Suprapubic skin (tissue), 4 donors: ENCODE measurements around the gene ANKH.

Experiments
- CTCF ChIP-seq, 2 donors: fragments of 200-600 bp in 1 of 2; fragments of 450-650 bp in 1 of 2; sonication (generic) in 1 of 2; IDR thresholded peaks; one replicate each; pipeline ENCODE4 v1.5.1; 2016 to 2019; ENCODE audit warnings: antibody characterized with exemption in 2 of 2, mild to moderate bottlenecking in 1 of 2, moderate library complexity in 1 of 2
- EP300 ChIP-seq: sonication (generic); formaldehyde crosslinking; IDR thresholded peaks from one replicate; pipeline ENCODE4 v1.6.1; 2017; ENCODE audit warnings: antibody characterized with exemption
- POLR2A ChIP-seq, 2 donors: fragments of 450-650 bp; IDR thresholded peaks; one replicate each; pipeline ENCODE4 v1.6.1; 2017; ENCODE audit warnings: antibody characterized with exemption in 2 of 2, mild to moderate bottlenecking in 2 of 2, moderate library complexity in 2 of 2
- POLR2AphosphoS5 ChIP-seq, 3 donors: sonication (generic); formaldehyde crosslinking; IDR thresholded peaks; one replicate each; pipeline ENCODE4 v1.6.1; 2017; ENCODE audit warnings: antibody characterized with exemption in 3 of 3

GRCh38 chr5:14683906-14684455 lies 187.6 kb downstream of the ANKH start:
- TF ChIP-seq CTCF (IDR thresholded peaks at IDR 0.05), result no peak
- TF ChIP-seq POLR2AphosphoS5 (IDR thresholded peaks at IDR 0.05), result no peak
- no peak for TF ChIP-seq POLR2A (IDR thresholded peaks at IDR 0.05)
- TF ChIP-seq EP300, result no peak
